ENCODE measurements around the gene TBX21. TPM values are rescaled to one million over a fixed set of nuclear protein-coding genes. Genes with fewer than 3 reads are reported as not detected.

The TBX21 gene
- total RNA-seq, 1 experiment from 2014 or later, result not detected

GRCh38 chr17:47792457-47792856, 59.4 kb downstream of the TBX21 start:
- no peak for TF ChIP-seq CTCF (IDR thresholded peaks at IDR 0.05; ENCODE audit: unreplicated experiment)
- no TSS peak for BruUV-seq (replicated peaks)
- no peaks in the 10 kb centered on the region for H3K4me1 Mint-ChIP-seq (ENCODE audit: insufficient read depth, unreplicated experiment)
- H3K9me3 Mint-ChIP-seq (ENCODE audit: unreplicated experiment), result no peaks in the 10 kb centered on the region
- no peak overlapping the region for H3K27ac Mint-ChIP-seq (ENCODE audit: low read depth, unreplicated experiment)
- ChIA-PET POLR2A (interaction anchor here (0.9 kb wide), 1 partner anchor 143 kb away, joined by 3 read pairs; the partner anchor contains the start of gene KPNB1), CTCF (interaction anchor here (0.6 to 2.0 kb wide), 3 partner anchors 9 to 93 kb away, joined by 3 to 8 read pairs (median 6); no protein-coding TSS in a partner anchor)
- intact Hi-C loops (cut with micrococcal nuclease), result no loop called here
- H3K36me3 Mint-ChIP-seq (ENCODE audit: insufficient read depth, unreplicated experiment), result no peaks in the 10 kb centered on the region
- H3K27me3 Mint-ChIP-seq (ENCODE audit: insufficient read depth, unreplicated experiment), result peaks cover 100% of the 10 kb centered on the region
- DNase-seq (ENCODE audit: unreplicated experiment), result no peak
- H3K4me3 Mint-ChIP-seq (ENCODE audit: unreplicated experiment), result no peak overlapping the region

GRCh38 chr17:47792979-47793378, 59.9 kb downstream of the TBX21 start:
- Mint-ChIP-seq H3K27ac (ENCODE audit: low read depth, unreplicated experiment) (no peak overlapping the region), H3K36me3 (ENCODE audit: insufficient read depth, unreplicated experiment) (no peaks in the 10 kb centered on the region), H3K27me3 (ENCODE audit: insufficient read depth, unreplicated experiment) (peaks cover 100% of the 10 kb centered on the region), H3K4me3 (ENCODE audit: unreplicated experiment) (no peak overlapping the region), H3K9me3 (ENCODE audit: unreplicated experiment) (no peaks in the 10 kb centered on the region), H3K4me1 (ENCODE audit: insufficient read depth, unreplicated experiment) (no peaks in the 10 kb centered on the region)
- ChIA-PET CTCF (interaction anchor here (0.6 to 2.0 kb wide), 3 partner anchors 8 to 93 kb away, joined by 3 to 8 read pairs (median 6); no protein-coding TSS in a partner anchor), POLR2A (interaction anchor here (0.9 kb wide), 1 partner anchor 143 kb away, joined by 3 read pairs; the partner anchor contains the start of gene KPNB1)
- no TSS peak for BruUV-seq (replicated peaks)
- TF ChIP-seq CTCF (IDR thresholded peaks at IDR 0.05; ENCODE audit: unreplicated experiment), result no peak
- intact Hi-C loops (cut with micrococcal nuclease), result no loop called here
- no peak for DNase-seq (ENCODE audit: unreplicated experiment)

Other genes with a start within 250 kb of the TBX21 start
- 78.4 and 88.0 TPM in 2 replicates for gene NPEPPS, start 202.1 kb upstream of the TBX21 start, total RNA-seq (2022)
- gene KPNB1, start 83.3 kb upstream of the TBX21 start, total RNA-seq (2022), result 522 and 609 TPM in 2 replicates
- gene TBKBP1, start 39.1 kb upstream of the TBX21 start, total RNA-seq (2022), result 0.40 and 1.5 TPM in 2 replicates
- gene OSBPL7, start 88.6 kb downstream of the TBX21 start, total RNA-seq (2022), result 4.3 and 4.7 TPM in 2 replicates
- gene MRPL10, start 98.3 kb downstream of the TBX21 start, total RNA-seq (2022), result 43.2 and 49.3 TPM in 2 replicates
- 1.2 and 1.4 TPM in 2 replicates for gene LRRC46, start 98.4 kb downstream of the TBX21 start, total RNA-seq (2022)
- gene SCRN2, start 108.0 kb downstream of the TBX21 start, total RNA-seq (2022), result 15.7 and 16.2 TPM in 2 replicates
- gene SP6, start 117.9 kb downstream of the TBX21 start, total RNA-seq (2022), result 1.2 and 1.5 TPM in 2 replicates
- gene SP2, start 163.0 kb downstream of the TBX21 start, total RNA-seq (2022), result 11.9 and 15.1 TPM in 2 replicates
- gene PNPO, start 208.3 kb downstream of the TBX21 start, total RNA-seq (2022), result 56.8 and 58.4 TPM in 2 replicates
- gene PRR15L, start 224.6 kb downstream of the TBX21 start, total RNA-seq (2022), result not detected in 2 replicates
- gene CDK5RAP3, start 237.9 kb downstream of the TBX21 start, total RNA-seq (2022), result 132 and 149 TPM in 2 replicates